Measurements from ENCODE around the gene LILRA1. TPM values are rescaled to one million over a fixed set of nuclear protein-coding genes. Genes with fewer than 3 reads are reported as not detected.
"Not testable (repeated sequence)": the region's sequence is repeated elsewhere in the genome, so short reads cannot be mapped to it uniquely, and the experiment has no call there.

Gene LILRA1
- total RNA-seq, 1 donor from 2014 or later: 0.11 TPM

DNA sequence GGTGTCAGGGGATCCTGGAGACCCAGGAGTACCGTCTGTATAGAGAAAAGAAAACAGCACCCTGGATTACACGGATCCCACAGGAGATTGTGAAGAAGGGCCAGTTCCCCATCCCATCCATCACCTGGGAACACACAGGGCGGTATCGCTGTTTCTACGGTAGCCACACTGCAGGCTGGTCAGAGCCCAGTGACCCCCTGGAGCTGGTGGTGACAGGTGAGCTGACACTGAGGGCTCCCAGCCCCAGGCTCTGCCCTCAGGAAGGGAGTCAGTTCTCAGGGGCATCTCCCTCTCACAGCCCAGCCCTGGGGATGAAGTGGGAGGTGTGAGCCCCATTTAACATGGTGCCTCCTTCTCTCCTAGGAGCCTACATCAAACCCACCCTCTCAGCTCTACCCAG is 1.3 kb downstream of the LILRA1 start:
- no peaks in the 10 kb centered on the region for H3K36me3 Mint-ChIP-seq (ENCODE audit: low read depth)
- H3K27ac Mint-ChIP-seq: no peak overlapping the region
- H3K4me1 Mint-ChIP-seq: peaks cover 17% of the 10 kb centered on the region
- peaks cover 15% of the 10 kb centered on the region for H3K27me3 Mint-ChIP-seq
- peaks cover 2% of the 10 kb centered on the region for H3K9me3 Mint-ChIP-seq
- ChIA-PET POLR2A (no interaction called here), CTCF (no interaction called here)
- ATAC-seq (ENCODE audit: low read depth): no peak
- no peak overlapping the region for H3K4me3 Mint-ChIP-seq
- TF ChIP-seq, protein P1, sequence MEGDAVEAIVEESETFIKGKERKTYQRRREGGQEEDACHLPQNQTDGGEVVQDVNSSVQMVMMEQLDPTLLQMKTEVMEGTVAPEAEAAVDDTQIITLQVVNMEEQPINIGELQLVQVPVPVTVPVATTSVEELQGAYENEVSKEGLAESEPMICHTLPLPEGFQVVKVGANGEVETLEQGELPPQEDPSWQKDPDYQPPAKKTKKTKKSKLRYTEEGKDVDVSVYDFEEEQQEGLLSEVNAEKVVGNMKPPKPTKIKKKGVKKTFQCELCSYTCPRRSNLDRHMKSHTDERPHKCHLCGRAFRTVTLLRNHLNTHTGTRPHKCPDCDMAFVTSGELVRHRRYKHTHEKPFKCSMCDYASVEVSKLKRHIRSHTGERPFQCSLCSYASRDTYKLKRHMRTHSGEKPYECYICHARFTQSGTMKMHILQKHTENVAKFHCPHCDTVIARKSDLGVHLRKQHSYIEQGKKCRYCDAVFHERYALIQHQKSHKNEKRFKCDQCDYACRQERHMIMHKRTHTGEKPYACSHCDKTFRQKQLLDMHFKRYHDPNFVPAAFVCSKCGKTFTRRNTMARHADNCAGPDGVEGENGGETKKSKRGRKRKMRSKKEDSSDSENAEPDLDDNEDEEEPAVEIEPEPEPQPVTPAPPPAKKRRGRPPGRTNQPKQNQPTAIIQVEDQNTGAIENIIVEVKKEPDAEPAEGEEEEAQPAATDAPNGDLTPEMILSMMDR (IDR thresholded peaks at IDR 0.05): no peak
- intact Hi-C loops (cut with micrococcal nuclease): no loop called here
- DNase-seq: no peak

GRCh38 chr19:54595680-54596436 is 2.4 kb downstream of the LILRA1 start:
- intact Hi-C loops (cut with micrococcal nuclease); H3K36me3 Mint-ChIP-seq (ENCODE audit: low read depth); ATAC-seq (ENCODE audit: low read depth); H3K4me3 Mint-ChIP-seq; H3K9me3 Mint-ChIP-seq; H3K27ac Mint-ChIP-seq; CTCF ChIA-PET; DNase-seq: not testable (repeated sequence)
- POLR2A ChIA-PET: interaction anchor here (0.6 kb wide), 1 partner anchor 22 kb away, joined by 4 read pairs; no protein-coding TSS in a partner anchor
- Mint-ChIP-seq H3K4me1 (peaks cover 17% of the 10 kb centered on the region), H3K27me3 (peaks cover 13% of the 10 kb centered on the region)

- H3K4me1 Mint-ChIP-seq: no peaks in the 10 kb centered on the region
- TF ChIP-seq, protein P1 (IDR thresholded peaks at IDR 0.05): no peak
- no peak for ATAC-seq (ENCODE audit: low read depth)
- intact Hi-C loops (cut with micrococcal nuclease): no loop called here
- no peaks in the 10 kb centered on the region for H3K36me3 Mint-ChIP-seq (ENCODE audit: low read depth)
- DNase-seq: no peak
- peaks cover 3% of the 10 kb centered on the region for H3K9me3 Mint-ChIP-seq
- no peak overlapping the region for H3K27ac Mint-ChIP-seq
- ChIA-PET POLR2A (no interaction called here), CTCF (no interaction called here)
- H3K4me3 Mint-ChIP-seq: no peak overlapping the region
- H3K27me3 Mint-ChIP-seq: peaks cover 14% of the 10 kb centered on the region
These were observed 6.8 kb downstream of the LILRA1 start for GRCh38 chr19:54600212-54600611.

- peaks cover 5% of the 10 kb centered on the region for H3K27me3 Mint-ChIP-seq
- peak overlapping the region; percentile 79 for H3K27ac Mint-ChIP-seq
These were observed 12.8 kb downstream of the LILRA1 start for GRCh38 chr19:54606230-54606629.

GRCh38 chr19:54606891-54607784 is 13.7 kb downstream of the LILRA1 start:
- DNase-seq: no peak
- CTCF ChIA-PET: no interaction called here
- Mint-ChIP-seq H3K9me3 (peaks cover 3% of the 10 kb centered on the region), H3K4me3 (peak overlapping the region; percentile 21), H3K36me3 (ENCODE audit: low read depth) (no peaks in the 10 kb centered on the region), H3K27ac (peak overlapping the region; percentile 79), H3K4me1 (peaks cover 44% of the 10 kb centered on the region), H3K27me3 (peaks cover 4% of the 10 kb centered on the region)
- ATAC-seq (ENCODE audit: low read depth): peak; percentile 85
- POLR2A ChIA-PET: interaction anchor here (2.6 kb wide), 1 partner anchor 10 kb away, joined by 18 read pairs; no protein-coding TSS in a partner anchor
- intact Hi-C loops (cut with micrococcal nuclease): no loop called here
- TF ChIP-seq, protein P1 (IDR thresholded peaks at IDR 0.05): no peak

More at GRCh38 chr19:54606230-54606629, 12.8 kb downstream of the LILRA1 start:
- peaks cover 35% of the 10 kb centered on the region for H3K4me1 Mint-ChIP-seq
- peak; percentile 33 for ATAC-seq (ENCODE audit: low read depth)
- DNase-seq: no peak
- H3K4me3 Mint-ChIP-seq: peak overlapping the region; percentile 11
- ChIA-PET CTCF (no interaction called here), POLR2A (interaction anchor here (2.6 kb wide), 1 partner anchor 11 kb away, joined by 18 read pairs; no protein-coding TSS in a partner anchor)
- TF ChIP-seq, protein P1 (IDR thresholded peaks at IDR 0.05): no peak
- intact Hi-C loops (cut with micrococcal nuclease): no loop called here
- H3K9me3 Mint-ChIP-seq: peaks cover 3% of the 10 kb centered on the region
- H3K36me3 Mint-ChIP-seq (ENCODE audit: low read depth): no peaks in the 10 kb centered on the region

All from activated B cell treated with CpG ODN at 0.5 μM for 24 hours (primary cell).